ENCODE measurements around the gene ARHGAP9. TPM values are rescaled to one million over a fixed set of nuclear protein-coding genes. Genes with fewer than 3 reads are reported as not detected.

ARHGAP9 gene
- total and polyA plus RNA-seq, 2 of the 4 experiments (the other 2 are of a cell fraction), result 0.18 to 0.79 TPM

DNA sequence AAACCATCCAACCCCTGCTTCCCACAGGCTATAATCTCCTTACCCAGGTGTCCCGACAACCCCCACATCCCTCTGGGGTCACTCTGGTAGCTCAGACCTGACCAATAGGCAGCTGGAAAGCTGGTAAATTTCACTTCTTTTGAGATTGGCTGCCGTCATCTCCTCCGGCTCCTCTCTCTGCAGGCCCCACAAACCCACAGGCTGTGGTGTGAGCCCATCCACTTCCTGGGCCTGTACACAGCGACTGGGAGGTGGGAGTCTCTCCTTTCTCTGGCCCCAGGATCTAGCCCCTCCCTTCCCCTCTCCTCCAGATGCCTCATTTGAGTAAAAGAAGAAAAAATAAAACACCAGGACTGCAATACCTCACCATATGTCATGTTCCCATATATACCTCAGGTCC is 44.4 kb downstream of the ARHGAP9 start:
- Histone ChIP-seq H4K8ac (ENCODE audit: low read depth in 2 of 2, low read length in 2 of 2) (no peak overlapping the region), H3K9me3 (ENCODE audit: control insufficient read depth, insufficient read depth, low read length) (no peaks in the 10 kb centered on the region), H4K20me1 (ENCODE audit: insufficient read depth, low read length) (no peaks in the 10 kb centered on the region), H3K79me1 (ENCODE audit: low read depth in 1 of 2, low read length in 2 of 2) (peaks cover 0 to 3% of the 10 kb centered on the region in 2 experiments; a peak in 2 of 4 replicates), H3K14ac (replicated peaks; ENCODE audit: low read depth, low read length) (no peak overlapping the region), H2BK20ac (ENCODE audit: low read depth, low read length) (no peak overlapping the region), H3K36me3 (ENCODE audit: control insufficient read depth, insufficient read depth, low read length) (no peaks in the 10 kb centered on the region), H2BK120ac (ENCODE audit: low read depth, low read length) (no peak overlapping the region), H3K23ac (ENCODE audit: low read depth, low read length) (no peak overlapping the region), H3K4me1 (ENCODE audit: control insufficient read depth, insufficient read depth, low read length) (no peaks in the 10 kb centered on the region), H3K9ac (ENCODE audit: low read depth, low read length) (no peak overlapping the region), H3K4me3 (ENCODE audit: insufficient read depth, low read depth, low read length) (no peak overlapping the region), H2BK15ac (ENCODE audit: low read depth, low read length) (no peak overlapping the region), H3K4ac (ENCODE audit: low read depth, low read length) (no peak overlapping the region), H3K18ac (ENCODE audit: low read depth, low read length) (no peak overlapping the region), H3K27me3 (ENCODE audit: control insufficient read depth, insufficient read depth, low read length) (no peaks in the 10 kb centered on the region), H2AK9ac (replicated peaks; ENCODE audit: low read depth, low read length, poor library complexity) (no peak overlapping the region), H4K91ac (ENCODE audit: insufficient read depth, low read depth, low read length) (no peak overlapping the region), H2AK5ac (ENCODE audit: low read depth, low read length) (no peak overlapping the region), H2BK5ac (ENCODE audit: low read depth, low read length, poor library complexity, severe bottlenecking) (no peak overlapping the region), H4K5ac (ENCODE audit: low read depth, low read length) (no peak overlapping the region), H2AFZ (replicated peaks; ENCODE audit: low read length, poor library complexity) (peak overlapping the region; percentile 44), H3K56ac (ENCODE audit: extremely low read depth, insufficient read depth, low read length) (no peak overlapping the region), H3K27ac (ENCODE audit: insufficient read depth, low read length) (no peak overlapping the region), H3K4me2 (ENCODE audit: low read depth, low read length) (no peak overlapping the region), H3K9me1 (ENCODE audit: insufficient read depth, low read length) (no peaks in the 10 kb centered on the region)
- no TSS peak for BruUV-seq (replicated peaks)
- CTCF ChIA-PET, result interaction anchor here (0.8 kb wide), 1 partner anchor 17 kb away, joined by 3 read pairs; no protein-coding TSS in a partner anchor
- intact Hi-C loops (cut with micrococcal nuclease), result no loop called here
- dilution Hi-C loops (cut with HindIII; ENCODE audit: low sequenced_read_pairs, unreplicated experiment), result no loop called here
- ATAC-seq (ENCODE audit: low read depth) (no peak), DNase-seq (no peak)
- no CpG with 5 or more reads among the region's 4 CpGs for WGBS, 2 experiments (ENCODE audit: extremely low coverage in 2 of 2, insufficient read length in 1 of 2)
- in situ Hi-C loops (cut with MboI; ENCODE audit: low sequenced_read_pairs), result no loop called here
- TF ChIP-seq, protein P1, sequence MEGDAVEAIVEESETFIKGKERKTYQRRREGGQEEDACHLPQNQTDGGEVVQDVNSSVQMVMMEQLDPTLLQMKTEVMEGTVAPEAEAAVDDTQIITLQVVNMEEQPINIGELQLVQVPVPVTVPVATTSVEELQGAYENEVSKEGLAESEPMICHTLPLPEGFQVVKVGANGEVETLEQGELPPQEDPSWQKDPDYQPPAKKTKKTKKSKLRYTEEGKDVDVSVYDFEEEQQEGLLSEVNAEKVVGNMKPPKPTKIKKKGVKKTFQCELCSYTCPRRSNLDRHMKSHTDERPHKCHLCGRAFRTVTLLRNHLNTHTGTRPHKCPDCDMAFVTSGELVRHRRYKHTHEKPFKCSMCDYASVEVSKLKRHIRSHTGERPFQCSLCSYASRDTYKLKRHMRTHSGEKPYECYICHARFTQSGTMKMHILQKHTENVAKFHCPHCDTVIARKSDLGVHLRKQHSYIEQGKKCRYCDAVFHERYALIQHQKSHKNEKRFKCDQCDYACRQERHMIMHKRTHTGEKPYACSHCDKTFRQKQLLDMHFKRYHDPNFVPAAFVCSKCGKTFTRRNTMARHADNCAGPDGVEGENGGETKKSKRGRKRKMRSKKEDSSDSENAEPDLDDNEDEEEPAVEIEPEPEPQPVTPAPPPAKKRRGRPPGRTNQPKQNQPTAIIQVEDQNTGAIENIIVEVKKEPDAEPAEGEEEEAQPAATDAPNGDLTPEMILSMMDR (conservative IDR thresholded peaks at IDR 0.05; ENCODE audit: low read depth, low read length), result no peak
- TF ChIP-seq, protein P2, sequence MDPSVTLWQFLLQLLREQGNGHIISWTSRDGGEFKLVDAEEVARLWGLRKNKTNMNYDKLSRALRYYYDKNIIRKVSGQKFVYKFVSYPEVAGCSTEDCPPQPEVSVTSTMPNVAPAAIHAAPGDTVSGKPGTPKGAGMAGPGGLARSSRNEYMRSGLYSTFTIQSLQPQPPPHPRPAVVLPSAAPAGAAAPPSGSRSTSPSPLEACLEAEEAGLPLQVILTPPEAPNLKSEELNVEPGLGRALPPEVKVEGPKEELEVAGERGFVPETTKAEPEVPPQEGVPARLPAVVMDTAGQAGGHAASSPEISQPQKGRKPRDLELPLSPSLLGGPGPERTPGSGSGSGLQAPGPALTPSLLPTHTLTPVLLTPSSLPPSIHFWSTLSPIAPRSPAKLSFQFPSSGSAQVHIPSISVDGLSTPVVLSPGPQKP (IDR thresholded peaks at IDR 0.05; ENCODE audit: borderline replicate concordance, low read depth, low read length), result no peak
- TF ChIP-seq MXI1 (IDR thresholded peaks at IDR 0.05; ENCODE audit: borderline replicate concordance, low read depth, low read length) (no peak), BHLHE40 (IDR thresholded peaks at IDR 0.05; ENCODE audit: low read depth, low read length) (no peak), MAFK (IDR thresholded peaks at IDR 0.05; ENCODE audit: low read depth, low read length) (no peak), SMC3 (IDR thresholded peaks at IDR 0.05; ENCODE audit: low read depth, low read length) (no peak), NFE2L2 (IDR thresholded peaks at IDR 0.05; ENCODE audit: low read depth, low read length) (no peak), CHD1 (IDR thresholded peaks at IDR 0.05; ENCODE audit: low read depth, low read length) (no peak), POLR2A (IDR thresholded peaks at IDR 0.05; ENCODE audit: low read depth, low read length) (no peak), RCOR1 (IDR thresholded peaks at IDR 0.05; ENCODE audit: insufficient replicate concordance, low read length) (no peak), FOS (IDR thresholded peaks at IDR 0.05; ENCODE audit: low read depth, low read length) (no peak), RAD21 (IDR thresholded peaks at IDR 0.05; ENCODE audit: low read length) (no peak), CEBPB (IDR thresholded peaks at IDR 0.05; ENCODE audit: low read depth, low read length) (no peak)
- TF ChIP-seq, protein P3, sequence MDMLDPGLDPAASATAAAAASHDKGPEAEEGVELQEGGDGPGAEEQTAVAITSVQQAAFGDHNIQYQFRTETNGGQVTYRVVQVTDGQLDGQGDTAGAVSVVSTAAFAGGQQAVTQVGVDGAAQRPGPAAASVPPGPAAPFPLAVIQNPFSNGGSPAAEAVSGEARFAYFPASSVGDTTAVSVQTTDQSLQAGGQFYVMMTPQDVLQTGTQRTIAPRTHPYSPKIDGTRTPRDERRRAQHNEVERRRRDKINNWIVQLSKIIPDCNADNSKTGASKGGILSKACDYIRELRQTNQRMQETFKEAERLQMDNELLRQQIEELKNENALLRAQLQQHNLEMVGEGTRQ (IDR thresholded peaks at IDR 0.05; ENCODE audit: low read depth, low read length), result no peak
- POLR2A ChIA-PET (ENCODE audit: unreplicated experiment), result no interaction called here
